OCI-LY1 (cell line): Measurements from ENCODE around the gene TCEAL2.
"Not testable (repeated sequence)": the region's sequence is repeated elsewhere in the genome, so short reads cannot be mapped to it uniquely, and the experiment has no call there.

Experiments used
- H2AFZ ChIP-seq: fragments of 200-600 bp; sonication (generic), shearing (Covaris generic); 2 replicates; pipeline ENCODE4 v1.6.0; 2014; ENCODE audit warnings: antibody characterized with exemption, mild to moderate bottlenecking, low read length
- H3F3A ChIP-seq: fragments of 200-600 bp; sonication (generic), shearing (Covaris generic); 2 replicates; pipeline ENCODE4 v1.6.0; 2014; ENCODE audit warnings: mild to moderate bottlenecking, antibody characterized with exemption, low read length, moderate library complexity; ENCODE audit not compliant: insufficient read depth
- H3K27ac ChIP-seq: fragments of 200-600 bp; sonication (generic); 2 replicates; pipeline ENCODE4 v1.5.1; 2014; ENCODE audit warnings: low read length, mixed run types, mild to moderate bottlenecking, low read depth; ENCODE audit not compliant: poor library complexity, severe bottlenecking
- H3K27me3 ChIP-seq: fragments of 200-600 bp; sonication (generic); 2 replicates; pipeline ENCODE4 v1.6.0; 2014; ENCODE audit warnings: antibody characterized with exemption, mild to moderate bottlenecking, low read length, moderate library complexity; ENCODE audit not compliant: insufficient read depth
- H3K36me3 ChIP-seq: fragments of 200-600 bp; sonication (generic); 2 replicates; pipeline ENCODE4 v1.6.1; 2014; ENCODE audit warnings: mild to moderate bottlenecking, antibody characterized with exemption, low read length, moderate library complexity, mixed read lengths; ENCODE audit not compliant: insufficient read depth
- H3K4me1 ChIP-seq: fragments of 200-600 bp; sonication (generic); 2 replicates; pipeline ENCODE4 v1.5.1; 2014; ENCODE audit warnings: mild to moderate bottlenecking, low read length, moderate library complexity; ENCODE audit not compliant: insufficient read depth, severe bottlenecking
- H3K4me2 ChIP-seq: fragments of 200-600 bp; sonication (generic), shearing (Covaris generic); 2 replicates; pipeline ENCODE4 v1.6.1; 2014; ENCODE audit warnings: low read length
- H3K4me3 ChIP-seq: fragments of 200-600 bp; sonication (generic); 2 replicates; pipeline ENCODE4 v1.5.1; 2014; ENCODE audit warnings: low read length, low read depth, mild to moderate bottlenecking, mixed read lengths; ENCODE audit not compliant: poor library complexity, severe bottlenecking
- H3K79me2 ChIP-seq: fragments of 200-600 bp; shearing (Covaris generic); 2 replicates; pipeline ENCODE4 v1.6.1; 2016; ENCODE audit warnings: mixed run types, low read length, mixed read lengths; ENCODE audit not compliant: insufficient read depth
- H3K9ac ChIP-seq: fragments of 200-600 bp; sonication (generic), shearing (Covaris generic); 2 replicates; pipeline ENCODE4 v1.6.1; 2014; ENCODE audit warnings: mild to moderate bottlenecking, low read length, mixed read lengths
- H3K9me2 ChIP-seq: fragments of 200-600 bp; sonication (generic), shearing (Covaris generic); 2 replicates; pipeline ENCODE4 v1.6.1; 2014; ENCODE audit warnings: low read depth, mild to moderate bottlenecking, low read length, mixed read lengths
- H3K9me3 ChIP-seq: fragments of 200-600 bp; shearing (Covaris generic); 2 replicates; pipeline ENCODE4 v1.6.1; 2014; ENCODE audit warnings: low read length, mixed read lengths
- H4K20me1 ChIP-seq: fragments of 200-600 bp; sonication (generic), shearing (Covaris generic); 2 replicates; pipeline ENCODE4 v1.6.0; 2016; ENCODE audit warnings: mild to moderate bottlenecking, low read length; ENCODE audit not compliant: insufficient read depth
- EZH2 ChIP-seq: fragments of 200-600 bp; sonication (generic), shearing (Covaris generic); IDR thresholded peaks from 2 replicates; pipeline ENCODE4 v1.8.0; 2017; ENCODE audit warnings: borderline replicate concordance, mixed run types, mild to moderate bottlenecking, antibody characterized with exemption, low read length, moderate library complexity, mixed read lengths
- TF ChIP-seq, protein P1 (sequence below): fragments of 200-600 bp; sonication (generic), shearing (Covaris generic); IDR thresholded peaks from 2 replicates; pipeline ENCODE4 v1.5.1; 2017; ENCODE audit warnings: mild to moderate bottlenecking, antibody characterized with exemption, low read length, moderate library complexity, mixed read lengths

The TCEAL2 gene

DNA sequence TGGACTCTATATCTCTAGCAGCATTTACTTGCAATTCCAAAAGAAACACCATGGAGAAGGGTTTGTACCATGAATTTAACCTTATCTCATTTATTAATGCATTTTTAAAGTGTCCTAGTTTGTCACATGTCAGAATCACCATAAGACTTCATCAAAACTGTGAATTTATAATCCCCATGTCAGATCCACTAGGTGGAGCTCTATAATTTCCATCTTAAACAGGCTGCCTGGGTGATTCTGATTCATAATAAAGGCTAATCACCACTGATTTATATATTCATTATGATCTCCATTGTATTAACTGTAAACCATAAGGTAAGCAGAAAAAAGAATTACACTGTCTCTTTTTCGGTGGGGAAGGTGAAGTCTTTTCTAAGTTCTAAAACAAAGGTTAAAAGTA is 4.0 kb downstream of the TCEAL2 start:
- no peaks in the 10 kb centered on the region for H4K20me1 ChIP-seq
- no peaks in the 10 kb centered on the region for H3K9me3 ChIP-seq
- no peak overlapping the region for H3K27ac ChIP-seq
- no peaks in the 10 kb centered on the region for H3K27me3 ChIP-seq
- no peaks in the 10 kb centered on the region for H3K79me2 ChIP-seq
- no peak overlapping the region for H3K4me3 ChIP-seq
- H3K9ac ChIP-seq, result no peak overlapping the region
- H3F3A ChIP-seq, result no peaks in the 10 kb centered on the region
- no peaks in the 10 kb centered on the region for H3K4me1 ChIP-seq
- no peak overlapping the region for H3K4me2 ChIP-seq
- no peaks in the 10 kb centered on the region for H3K36me3 ChIP-seq
- TF ChIP-seq, protein P1, sequence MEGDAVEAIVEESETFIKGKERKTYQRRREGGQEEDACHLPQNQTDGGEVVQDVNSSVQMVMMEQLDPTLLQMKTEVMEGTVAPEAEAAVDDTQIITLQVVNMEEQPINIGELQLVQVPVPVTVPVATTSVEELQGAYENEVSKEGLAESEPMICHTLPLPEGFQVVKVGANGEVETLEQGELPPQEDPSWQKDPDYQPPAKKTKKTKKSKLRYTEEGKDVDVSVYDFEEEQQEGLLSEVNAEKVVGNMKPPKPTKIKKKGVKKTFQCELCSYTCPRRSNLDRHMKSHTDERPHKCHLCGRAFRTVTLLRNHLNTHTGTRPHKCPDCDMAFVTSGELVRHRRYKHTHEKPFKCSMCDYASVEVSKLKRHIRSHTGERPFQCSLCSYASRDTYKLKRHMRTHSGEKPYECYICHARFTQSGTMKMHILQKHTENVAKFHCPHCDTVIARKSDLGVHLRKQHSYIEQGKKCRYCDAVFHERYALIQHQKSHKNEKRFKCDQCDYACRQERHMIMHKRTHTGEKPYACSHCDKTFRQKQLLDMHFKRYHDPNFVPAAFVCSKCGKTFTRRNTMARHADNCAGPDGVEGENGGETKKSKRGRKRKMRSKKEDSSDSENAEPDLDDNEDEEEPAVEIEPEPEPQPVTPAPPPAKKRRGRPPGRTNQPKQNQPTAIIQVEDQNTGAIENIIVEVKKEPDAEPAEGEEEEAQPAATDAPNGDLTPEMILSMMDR, result peak; percentile 39; the same call in 1 of the 2 replicates
- no peak for TF ChIP-seq EZH2
- H2AFZ ChIP-seq, result no peak overlapping the region
- no peaks in the 10 kb centered on the region for H3K9me2 ChIP-seq

- Histone ChIP-seq H3K4me2 (no peak overlapping the region), H3K4me1 (no peaks in the 10 kb centered on the region), H2AFZ (no peak overlapping the region), H4K20me1 (no peaks in the 10 kb centered on the region), H3K27ac (no peak overlapping the region), H3K79me2 (no peaks in the 10 kb centered on the region), H3K27me3 (no peaks in the 10 kb centered on the region), H3K36me3 (no peaks in the 10 kb centered on the region), H3F3A (no peaks in the 10 kb centered on the region), H3K4me3 (no peak overlapping the region), H3K9me3 (no peaks in the 10 kb centered on the region), H3K9ac (no peak overlapping the region), H3K9me2 (no peaks in the 10 kb centered on the region)
- TF ChIP-seq, protein P1, result no peak
- TF ChIP-seq EZH2, result no peak
These were observed 12.6 kb downstream of the TCEAL2 start for GRCh38 chrX:102138064-102138463.

DNA sequence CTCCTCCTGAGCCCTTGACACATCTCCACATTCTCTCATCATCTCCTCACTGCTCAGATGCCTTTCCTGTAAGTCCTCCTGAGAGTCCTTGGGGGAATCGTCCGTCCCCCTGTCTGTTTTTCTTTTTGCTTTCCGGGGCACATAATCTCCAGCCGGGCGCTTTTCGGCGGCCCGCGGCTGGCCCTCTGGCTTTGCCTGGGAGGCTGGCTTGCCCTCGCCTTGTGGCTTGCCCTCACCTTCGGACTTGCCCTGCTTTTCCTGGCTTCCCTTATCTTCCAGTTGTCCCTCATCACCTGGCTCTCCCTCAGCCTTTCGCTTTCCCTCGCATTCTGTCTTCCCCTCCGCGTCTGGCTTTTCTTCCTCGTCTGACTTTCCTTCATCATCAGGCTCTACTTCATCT is 15.4 kb downstream of the TCEAL2 start:
- H4K20me1 ChIP-seq, H3K4me3 ChIP-seq, H3K4me2 ChIP-seq, H3K27ac ChIP-seq, H3K79me2 ChIP-seq, H3K9me3 ChIP-seq, H3K27me3 ChIP-seq, H3K36me3 ChIP-seq, H3K9me2 ChIP-seq, H3K4me1 ChIP-seq, H3K9ac ChIP-seq, H3F3A ChIP-seq, H2AFZ ChIP-seq: not testable (repeated sequence)

- H3K27ac ChIP-seq, H3F3A ChIP-seq, H3K4me3 ChIP-seq, H3K36me3 ChIP-seq, H3K4me1 ChIP-seq, H3K9ac ChIP-seq, H3K79me2 ChIP-seq, H2AFZ ChIP-seq, H4K20me1 ChIP-seq, H3K9me3 ChIP-seq, H3K9me2 ChIP-seq, H3K27me3 ChIP-seq, H3K4me2 ChIP-seq: not testable (repeated sequence)
These were observed 16.2 kb downstream of the TCEAL2 start for GRCh38 chrX:102141631-102142030.

- not testable (repeated sequence) for H3K79me2 ChIP-seq, H3K36me3 ChIP-seq, H2AFZ ChIP-seq, H3K27me3 ChIP-seq, H3K4me2 ChIP-seq, H3K9me2 ChIP-seq, H3K9me3 ChIP-seq, H3K4me3 ChIP-seq, H4K20me1 ChIP-seq, H3K27ac ChIP-seq, H3K9ac ChIP-seq, H3K4me1 ChIP-seq, H3F3A ChIP-seq
These were observed 16.8 kb downstream of the TCEAL2 start, which contains the start of gene TCEAL6 for GRCh38 chrX:102142274-102142673. Gene TCEAL6 (minus strand): TSS chrX:102142481.
